Glutamatergic neuron (in vitro differentiated cells): ENCODE measurements around the gene GRID1. TPM values are rescaled to one million over a fixed set of nuclear protein-coding genes. Genes with fewer than 3 reads are reported as not detected.
A peak's percentile ranks its signal among the peaks of the same experiment; 100 is the strongest.

Experiments
- DNase-seq: peaks from one replicate; pipeline ENCODE4 v3.0.0; 2022
- H3K27ac Mint-ChIP-seq: one replicate; pipeline ENCODE4 v1.8.0; 2020; ENCODE audit warnings: mild to moderate bottlenecking, mixed read lengths, inconsistent platforms; ENCODE audit not compliant: unreplicated experiment
- H3K27me3 Mint-ChIP-seq: one replicate; pipeline ENCODE4 v1.8.0; 2020; ENCODE audit warnings: mild to moderate bottlenecking, moderate library complexity, mixed read lengths, inconsistent platforms; ENCODE audit not compliant: unreplicated experiment
- H3K36me3 Mint-ChIP-seq: one replicate; pipeline ENCODE4 v1.8.0; 2020; ENCODE audit warnings: mild to moderate bottlenecking, mixed read lengths, inconsistent platforms; ENCODE audit not compliant: unreplicated experiment
- H3K4me1 Mint-ChIP-seq: one replicate; pipeline ENCODE4 v1.8.0; 2020; ENCODE audit warnings: mild to moderate bottlenecking, low read depth, mixed read lengths, inconsistent platforms; ENCODE audit not compliant: unreplicated experiment
- H3K4me3 Mint-ChIP-seq: one replicate; pipeline ENCODE4 v1.8.0; 2020; ENCODE audit warnings: mild to moderate bottlenecking, mixed read lengths, inconsistent platforms; ENCODE audit not compliant: unreplicated experiment
- H3K9me3 Mint-ChIP-seq: one replicate; pipeline ENCODE4 v1.8.0; 2020; ENCODE audit warnings: mild to moderate bottlenecking, moderate library complexity, mixed read lengths, inconsistent platforms; ENCODE audit not compliant: unreplicated experiment
- total RNA-seq: library from RNA; stranded (reverse); fragmentation: NEBNext Ultra II Directional; extraction: Animal tissue kit (Norgen Biotek cat#: 25700); gene quantifications from one replicate; pipeline ENCODE4 v1.2.1, GENCODE V29; 2021; ENCODE audit not compliant: unreplicated experiment
- TF ChIP-seq, protein P1 (sequence below): fragments of 200-600 bp; sonication (generic); IDR thresholded peaks from one replicate; pipeline ENCODE4 v1.5.0; 2021; ENCODE audit not compliant: partially characterized antibody, unreplicated experiment

Gene GRID1
- total RNA-seq, 1 donor from 2014 or later = 8.0 TPM

DNA sequence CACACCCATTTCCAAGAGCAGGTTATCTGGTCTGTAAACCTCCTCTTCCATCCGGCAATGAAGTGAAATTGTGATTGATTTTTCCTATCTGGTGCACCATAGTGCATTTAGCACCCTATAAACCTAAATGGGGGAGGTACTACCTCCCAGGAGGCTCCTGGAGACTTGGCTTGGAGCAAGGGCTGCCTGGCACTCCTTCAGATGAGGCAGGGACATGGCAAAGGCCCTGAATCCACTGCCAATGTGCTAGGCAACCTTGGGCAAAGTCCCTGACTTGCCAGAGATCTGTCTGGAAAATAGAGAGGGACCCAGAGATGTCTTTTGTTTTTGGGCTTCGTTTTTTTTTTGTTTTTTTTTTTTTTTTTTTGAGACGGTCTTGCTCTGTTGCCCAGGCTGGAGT is 6.7 kb upstream of the GRID1 start:
- TF ChIP-seq, protein P1, sequence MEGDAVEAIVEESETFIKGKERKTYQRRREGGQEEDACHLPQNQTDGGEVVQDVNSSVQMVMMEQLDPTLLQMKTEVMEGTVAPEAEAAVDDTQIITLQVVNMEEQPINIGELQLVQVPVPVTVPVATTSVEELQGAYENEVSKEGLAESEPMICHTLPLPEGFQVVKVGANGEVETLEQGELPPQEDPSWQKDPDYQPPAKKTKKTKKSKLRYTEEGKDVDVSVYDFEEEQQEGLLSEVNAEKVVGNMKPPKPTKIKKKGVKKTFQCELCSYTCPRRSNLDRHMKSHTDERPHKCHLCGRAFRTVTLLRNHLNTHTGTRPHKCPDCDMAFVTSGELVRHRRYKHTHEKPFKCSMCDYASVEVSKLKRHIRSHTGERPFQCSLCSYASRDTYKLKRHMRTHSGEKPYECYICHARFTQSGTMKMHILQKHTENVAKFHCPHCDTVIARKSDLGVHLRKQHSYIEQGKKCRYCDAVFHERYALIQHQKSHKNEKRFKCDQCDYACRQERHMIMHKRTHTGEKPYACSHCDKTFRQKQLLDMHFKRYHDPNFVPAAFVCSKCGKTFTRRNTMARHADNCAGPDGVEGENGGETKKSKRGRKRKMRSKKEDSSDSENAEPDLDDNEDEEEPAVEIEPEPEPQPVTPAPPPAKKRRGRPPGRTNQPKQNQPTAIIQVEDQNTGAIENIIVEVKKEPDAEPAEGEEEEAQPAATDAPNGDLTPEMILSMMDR = no peak
- H3K36me3 Mint-ChIP-seq = no peaks in the 10 kb centered on the region
- H3K27ac Mint-ChIP-seq = no peak overlapping the region
- peaks cover 4% of the 10 kb centered on the region for H3K9me3 Mint-ChIP-seq
- DNase-seq = no peak
- H3K27me3 Mint-ChIP-seq = peaks cover 16% of the 10 kb centered on the region
- no peak overlapping the region for H3K4me3 Mint-ChIP-seq
- no peaks in the 10 kb centered on the region for H3K4me1 Mint-ChIP-seq

DNA sequence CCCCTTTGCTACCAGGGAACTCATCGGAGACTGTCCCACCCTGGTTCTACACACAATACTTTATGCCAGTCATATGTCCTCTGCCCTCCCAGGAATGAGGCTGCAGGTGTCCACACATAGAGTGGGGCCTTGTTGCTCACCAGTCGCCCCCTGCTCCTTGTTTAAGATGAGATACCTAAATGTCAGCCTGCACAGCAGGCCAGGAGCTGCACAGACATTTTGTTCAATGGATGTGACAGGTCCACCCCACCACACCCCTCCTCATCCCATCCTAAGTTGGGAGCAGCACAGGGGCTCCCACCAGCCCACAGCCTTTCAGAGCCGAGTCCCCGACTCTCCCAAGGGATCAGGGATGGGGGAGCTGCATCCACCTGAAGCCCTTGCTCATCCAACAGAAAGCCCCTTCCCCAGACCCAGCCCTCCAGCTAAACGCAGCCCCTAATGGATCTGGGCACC is 6.2 kb upstream of the GRID1 start:
- H3K27ac Mint-ChIP-seq = no peak overlapping the region
- H3K27me3 Mint-ChIP-seq = peaks cover 19% of the 10 kb centered on the region
- TF ChIP-seq, protein P1 = no peak
- DNase-seq = peak; percentile 5
- H3K9me3 Mint-ChIP-seq = peaks cover 7% of the 10 kb centered on the region
- no peaks in the 10 kb centered on the region for H3K4me1 Mint-ChIP-seq
- H3K4me3 Mint-ChIP-seq = no peak overlapping the region
- no peaks in the 10 kb centered on the region for H3K36me3 Mint-ChIP-seq

DNA sequence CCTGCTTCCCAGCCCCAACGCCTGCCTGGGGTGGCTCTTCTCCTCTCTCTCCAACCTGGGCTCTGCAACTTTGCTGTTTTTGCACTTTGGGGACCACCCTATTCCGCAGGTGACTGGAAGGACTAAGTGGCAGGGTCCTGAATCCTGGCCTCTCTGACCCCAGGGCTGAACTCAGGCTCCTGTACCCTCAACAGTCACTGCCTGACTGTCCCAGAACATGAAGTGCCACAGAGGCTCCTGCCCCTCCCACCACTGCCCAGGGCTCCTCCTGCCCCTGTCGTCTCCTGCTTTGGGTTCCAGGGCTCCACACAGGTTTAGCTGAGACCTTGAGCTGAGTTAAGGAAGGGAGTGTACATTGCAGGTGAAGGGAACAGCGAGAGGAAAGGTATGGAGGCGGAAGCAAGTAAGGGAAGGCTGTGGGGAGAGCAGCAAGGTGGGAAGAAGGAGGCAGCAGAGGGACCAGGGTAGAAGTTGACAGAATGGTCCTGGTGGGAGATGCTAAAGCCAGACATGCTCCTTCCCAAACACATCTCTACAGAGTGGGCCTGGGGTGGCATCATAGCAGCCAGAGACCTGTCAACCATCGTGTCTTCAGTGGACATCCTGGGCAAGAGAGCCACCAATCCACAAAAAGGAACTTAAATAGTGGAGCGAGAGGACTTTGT is 5.7 kb upstream of the GRID1 start:
- TF ChIP-seq, protein P1 = no peak
- peaks cover 20% of the 10 kb centered on the region for H3K27me3 Mint-ChIP-seq
- no peak overlapping the region for H3K27ac Mint-ChIP-seq
- H3K9me3 Mint-ChIP-seq = peaks cover 8% of the 10 kb centered on the region
- DNase-seq = peak; percentile 4
- H3K4me1 Mint-ChIP-seq = no peaks in the 10 kb centered on the region
- no peaks in the 10 kb centered on the region for H3K36me3 Mint-ChIP-seq
- no peak overlapping the region for H3K4me3 Mint-ChIP-seq

DNA sequence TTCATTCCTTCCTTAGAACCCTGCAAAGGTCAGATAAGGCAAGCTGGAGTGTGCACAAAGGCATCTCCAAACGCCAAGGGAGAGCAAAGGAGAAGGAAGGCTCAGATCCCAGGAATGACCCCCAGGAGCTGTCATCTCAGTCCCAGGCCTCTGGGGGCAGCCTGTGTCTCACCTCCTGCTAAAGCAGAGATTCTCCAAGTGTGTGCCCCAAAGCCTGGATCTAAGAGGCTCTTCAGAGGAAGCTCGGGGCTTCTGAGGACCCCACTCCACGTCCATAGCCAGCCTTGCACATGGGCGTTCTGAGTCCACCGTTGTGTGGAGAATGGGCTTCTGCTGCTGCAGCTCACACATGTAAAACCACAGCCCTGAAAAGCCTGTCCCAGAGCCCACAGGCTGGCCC is 5.1 kb upstream of the GRID1 start:
- TF ChIP-seq, protein P1 = no peak
- Mint-ChIP-seq H3K4me1 (no peaks in the 10 kb centered on the region), H3K4me3 (no peak overlapping the region), H3K27ac (no peak overlapping the region), H3K36me3 (no peaks in the 10 kb centered on the region), H3K9me3 (peaks cover 8% of the 10 kb centered on the region), H3K27me3 (peaks cover 20% of the 10 kb centered on the region)
- DNase-seq = peak; percentile 9

DNA sequence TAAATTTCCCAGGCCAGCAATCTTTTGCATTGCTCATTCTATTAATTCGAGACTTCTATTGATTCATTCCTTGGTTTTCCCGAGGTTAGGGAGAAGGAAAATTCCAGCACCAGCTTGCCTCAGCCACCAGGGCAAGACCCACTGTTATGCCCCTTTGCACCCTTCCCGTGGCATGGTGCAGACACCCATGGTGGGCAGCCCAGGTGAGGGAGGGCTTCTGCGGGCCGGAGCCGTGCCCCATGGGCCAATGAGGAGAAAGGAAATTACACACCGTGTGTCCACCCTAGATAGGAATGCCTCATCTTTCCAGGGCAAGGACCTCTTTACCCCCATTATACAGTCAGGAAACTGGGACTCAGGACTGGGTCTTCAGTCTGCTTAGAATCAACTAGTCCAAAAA is 4.5 kb upstream of the GRID1 start:
- H3K9me3 Mint-ChIP-seq = peaks cover 8% of the 10 kb centered on the region
- no peak overlapping the region for H3K27ac Mint-ChIP-seq
- TF ChIP-seq, protein P1 = no peak
- no peaks in the 10 kb centered on the region for H3K36me3 Mint-ChIP-seq
- no peak overlapping the region for H3K4me3 Mint-ChIP-seq
- DNase-seq = peak; percentile 7
- peaks cover 20% of the 10 kb centered on the region for H3K27me3 Mint-ChIP-seq
- no peaks in the 10 kb centered on the region for H3K4me1 Mint-ChIP-seq
